ENCODE data around the gene CRTC1.

Gene CRTC1

DNA sequence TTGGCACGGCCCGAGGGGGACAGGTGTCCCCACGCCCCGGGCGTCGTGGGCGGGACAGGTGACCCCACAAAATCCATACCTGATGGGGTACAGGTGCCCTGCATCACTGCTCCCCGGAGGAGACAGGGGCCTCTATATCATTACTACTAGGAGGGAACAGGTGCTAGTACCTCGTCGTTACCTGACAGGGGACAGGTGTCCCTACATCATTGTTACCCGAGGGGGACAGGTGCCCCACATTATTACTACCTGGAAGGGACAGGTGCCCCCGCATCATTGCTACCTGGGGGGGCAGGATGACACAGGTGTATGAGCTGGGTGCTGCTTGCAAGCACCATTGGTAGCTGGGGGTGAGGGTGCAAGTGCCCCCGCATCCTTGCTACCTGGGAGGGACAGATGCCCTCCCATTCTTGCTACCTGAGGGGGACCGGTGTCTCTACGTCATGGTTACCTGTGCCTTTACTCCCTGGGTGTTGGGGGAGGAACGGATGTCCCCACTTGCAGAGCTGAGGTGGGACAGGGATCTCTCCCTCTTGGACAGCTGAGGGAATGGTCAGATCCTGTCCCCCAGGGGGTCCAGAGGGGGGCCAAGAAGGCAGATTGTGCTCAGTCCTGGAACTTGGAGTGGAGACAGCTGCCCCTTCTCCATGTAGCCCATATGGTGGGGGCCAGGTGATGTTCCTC lies 620 bp downstream of the CRTC1 start:
- FAIRE-seq (no peak), DNase-seq (ENCODE audit: insufficient read length, low spot score) (no peak)
- 0 out of 2 replicates have a peak, but pooled peaks have one; percentile 0 for TF ChIP-seq POLR2A (IDR thresholded peaks at IDR 0.05; ENCODE audit: low read depth, low read length)

- FAIRE-seq, result no peak
- no peak for DNase-seq (ENCODE audit: insufficient read length, low spot score)
- TF ChIP-seq POLR2A (IDR thresholded peaks at IDR 0.05; ENCODE audit: low read depth, low read length), result no peak
These were observed 1.1 kb downstream of the CRTC1 start for GRCh38 chr19:18684642-18684993.

DNA sequence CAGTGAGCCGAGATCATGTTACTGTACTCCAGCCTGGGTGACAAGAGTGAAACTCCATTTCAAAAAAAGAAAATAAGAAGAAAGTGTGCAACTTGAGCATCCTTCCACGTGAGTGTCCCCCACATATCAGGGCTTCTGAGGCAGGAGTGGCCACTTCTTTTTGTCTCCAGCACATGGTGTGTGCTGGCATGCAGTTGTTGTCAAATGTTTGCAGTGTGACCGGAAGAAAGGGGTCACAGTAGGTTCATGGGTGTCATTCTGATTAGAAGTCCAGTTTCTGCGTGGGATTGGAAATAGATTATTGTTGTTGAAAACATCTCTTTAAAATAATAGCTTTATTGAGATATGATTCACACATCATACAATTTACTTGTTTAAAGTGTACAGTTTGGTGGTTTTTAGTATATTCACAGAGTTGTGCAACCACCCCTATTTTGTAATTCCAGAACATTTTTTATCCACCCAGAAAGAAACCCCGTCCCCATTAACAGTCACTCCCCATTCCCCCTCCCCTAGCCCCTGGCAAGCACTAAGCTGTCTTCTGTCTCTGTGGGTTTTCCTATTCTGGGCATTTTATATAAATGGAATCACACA lies 2.2 kb downstream of the CRTC1 start:
- TF ChIP-seq POLR2A (IDR thresholded peaks at IDR 0.05; ENCODE audit: low read depth, low read length), result no peak
- no peak for DNase-seq (ENCODE audit: insufficient read length, low spot score)
- FAIRE-seq, result no peak

DNA sequence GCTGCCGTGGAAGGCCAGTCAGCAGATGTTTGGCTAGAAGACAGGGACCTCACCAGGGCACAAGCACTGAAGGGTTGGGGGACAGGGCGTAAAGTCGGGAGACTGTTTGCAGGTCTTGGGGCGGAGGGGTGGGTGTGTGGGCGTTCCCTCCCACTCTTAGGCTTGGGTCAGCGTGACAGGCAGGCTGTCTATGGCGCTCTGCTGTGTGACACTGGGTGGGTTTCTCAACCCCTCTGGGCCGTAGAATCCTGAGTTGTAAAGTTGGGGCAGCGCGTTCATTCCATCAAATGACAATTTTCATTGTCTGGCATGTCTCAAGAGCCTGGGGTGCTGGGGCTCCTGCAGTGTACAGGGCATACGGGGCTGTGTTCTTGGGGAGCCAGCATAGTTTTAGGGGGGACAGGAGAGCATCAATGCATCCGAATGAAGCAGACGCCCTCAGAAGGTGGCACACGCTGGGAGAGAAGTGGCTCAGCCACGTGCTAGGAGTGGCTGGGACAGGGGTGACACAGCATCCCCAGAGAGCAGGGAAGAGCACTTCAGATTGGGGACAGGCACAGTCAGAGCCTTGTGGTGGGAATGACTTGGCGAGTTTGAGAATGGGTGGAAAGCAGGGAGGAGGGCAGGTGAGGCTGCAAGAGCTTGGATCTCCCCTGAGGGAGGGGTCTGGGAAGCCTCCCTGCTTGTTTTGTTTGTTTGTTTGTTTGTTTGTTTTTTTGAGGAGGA lies 4.4 kb downstream of the CRTC1 start:
- no peak for FAIRE-seq
- no peak for TF ChIP-seq POLR2A (IDR thresholded peaks at IDR 0.05; ENCODE audit: low read depth, low read length)
- no peak for DNase-seq (ENCODE audit: insufficient read length, low spot score)

- no peak for FAIRE-seq
- TF ChIP-seq POLR2A (IDR thresholded peaks at IDR 0.05; ENCODE audit: low read depth, low read length), result no peak
These were observed 12.5 kb downstream of the CRTC1 start for GRCh38 chr19:18696023-18696422.

GRCh38 chr19:18697680-18698079 lies 14.2 kb downstream of the CRTC1 start:
- no peak for FAIRE-seq
- no peak for DNase-seq (ENCODE audit: insufficient read length, low spot score)
- no peak for TF ChIP-seq POLR2A (IDR thresholded peaks at IDR 0.05; ENCODE audit: low read depth, low read length)

More at GRCh38 chr19:18696023-18696422, 12.5 kb downstream of the CRTC1 start:
- no peak for DNase-seq (ENCODE audit: insufficient read length, low spot score)

DNA sequence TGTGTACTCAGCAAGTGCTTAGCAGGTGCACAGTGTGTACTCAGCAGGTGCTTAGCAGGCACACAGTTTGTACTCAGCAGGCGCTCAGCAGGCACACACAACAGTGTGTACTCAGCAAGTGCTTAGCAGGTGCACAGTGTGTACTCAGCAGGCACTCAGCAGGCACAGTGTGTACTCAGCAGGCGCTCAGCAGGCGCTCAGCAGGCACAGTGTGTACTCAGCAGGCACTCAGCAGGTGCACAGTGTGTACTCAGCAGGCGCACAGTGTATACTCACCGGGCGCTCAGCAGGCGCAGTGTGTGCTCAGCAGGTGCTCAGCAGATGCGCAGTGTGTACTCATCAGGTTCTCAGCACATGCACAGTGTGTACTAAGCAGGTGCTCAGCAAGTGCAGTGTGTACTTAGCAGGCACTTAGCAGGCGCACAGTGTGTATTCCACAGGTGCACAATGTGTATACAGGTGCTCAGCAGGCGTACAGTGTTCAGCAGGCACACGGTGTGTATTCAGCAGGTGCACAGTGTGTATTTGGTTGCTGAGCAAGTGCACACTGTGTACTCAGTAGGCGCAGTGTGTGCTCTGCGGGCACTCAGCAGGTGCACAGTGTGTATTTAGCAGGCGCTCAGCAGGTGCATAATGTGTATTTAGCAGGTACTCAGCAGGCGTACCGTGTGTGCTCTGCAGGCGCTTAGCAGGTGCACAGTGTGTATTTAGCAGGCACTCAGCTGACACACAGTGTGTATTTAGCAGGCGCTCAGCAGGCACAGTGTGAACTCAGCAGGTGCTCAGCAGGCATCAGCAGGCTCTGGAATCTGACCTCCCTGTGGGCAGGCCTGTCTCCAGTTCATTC lies 15.1 kb downstream of the CRTC1 start:
- no peak for DNase-seq (ENCODE audit: insufficient read length, low spot score)
- no peak for FAIRE-seq

GRCh38 chr19:18699403-18700054 lies 16.0 kb downstream of the CRTC1 start:
- FAIRE-seq (no peak), DNase-seq (ENCODE audit: insufficient read length, low spot score) (no peak)
- no peak for TF ChIP-seq POLR2A (IDR thresholded peaks at IDR 0.05; ENCODE audit: low read depth, low read length)

More for the DNA sequence above, 15.1 kb downstream of the CRTC1 start:
- TF ChIP-seq POLR2A (IDR thresholded peaks at IDR 0.05; ENCODE audit: low read depth, low read length), result no peak

DNA sequence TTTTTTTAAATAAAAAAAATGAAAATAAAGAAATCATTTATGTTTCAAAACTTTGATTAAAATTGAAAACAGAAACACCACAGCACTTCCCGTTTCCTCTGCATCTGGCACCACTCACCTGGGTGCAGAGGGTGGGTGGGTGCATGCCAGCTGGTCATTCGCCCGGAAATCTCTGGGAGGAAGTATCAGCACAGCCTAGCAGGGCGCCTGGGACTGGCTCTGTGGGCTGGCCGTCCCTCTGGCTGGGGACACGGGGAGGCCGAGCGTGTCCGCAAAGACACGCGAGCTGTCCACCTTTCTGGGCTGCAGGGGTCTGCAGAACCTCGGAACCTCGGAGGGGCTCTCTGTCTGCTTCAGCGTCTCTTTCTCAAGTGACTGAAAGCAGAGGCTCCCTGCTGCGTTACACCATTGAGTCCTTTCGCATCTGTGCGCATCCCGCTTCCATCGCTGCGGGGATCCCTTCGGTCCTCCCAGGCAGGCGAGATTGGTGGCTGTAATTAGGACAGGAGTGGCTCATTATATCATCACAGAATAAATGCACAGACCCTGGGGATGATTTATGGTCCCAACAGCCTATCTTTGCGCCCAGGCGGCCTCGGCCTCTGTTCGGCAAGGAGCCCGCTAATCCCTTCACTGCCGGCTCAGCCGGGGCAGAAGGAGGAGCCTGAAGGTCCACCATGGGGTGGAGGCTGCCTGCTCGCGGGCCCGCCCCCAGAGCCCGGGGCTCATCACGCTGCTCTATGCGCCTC lies 17.2 kb downstream of the CRTC1 start:
- DNase-seq (ENCODE audit: insufficient read length, low spot score), result peak; percentile 91
- FAIRE-seq, result no peak
- TF ChIP-seq POLR2A (IDR thresholded peaks at IDR 0.05; ENCODE audit: low read depth, low read length), result no peak

DNA sequence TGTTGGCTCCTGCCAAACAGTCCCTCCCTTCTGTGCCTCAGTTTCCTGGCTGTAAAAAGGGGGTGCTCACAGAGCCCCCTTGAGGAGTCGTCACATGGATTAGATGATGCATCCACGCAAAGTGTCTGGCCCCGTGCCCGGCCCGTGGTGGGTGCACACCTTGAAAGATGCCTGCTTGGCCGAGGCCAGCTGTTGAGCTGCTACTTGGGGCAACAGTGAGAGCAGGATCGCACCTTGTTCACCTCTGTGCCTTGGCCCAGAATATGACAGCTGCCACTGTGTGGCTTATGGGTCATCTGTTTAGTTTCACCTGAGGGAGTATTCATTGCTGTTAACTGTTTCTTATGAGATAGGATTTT lies 17.7 kb downstream of the CRTC1 start:
- DNase-seq (ENCODE audit: insufficient read length, low spot score) (no peak), FAIRE-seq (no peak)
- TF ChIP-seq POLR2A (IDR thresholded peaks at IDR 0.05; ENCODE audit: low read depth, low read length), result no peak

GRCh38 chr19:18704054-18704453 lies 20.6 kb downstream of the CRTC1 start:
- no peak for DNase-seq (ENCODE audit: insufficient read length, low spot score)
- TF ChIP-seq POLR2A (IDR thresholded peaks at IDR 0.05; ENCODE audit: low read depth, low read length), result no peak
- FAIRE-seq, result no peak

GRCh38 chr19:18704971-18705370 lies 21.5 kb downstream of the CRTC1 start:
- DNase-seq (ENCODE audit: insufficient read length, low spot score) (no peak), FAIRE-seq (no peak)
- no peak for TF ChIP-seq POLR2A (IDR thresholded peaks at IDR 0.05; ENCODE audit: low read depth, low read length)
